ENCODE data around the gene ATP2B2. TPM values are rescaled to one million over a fixed set of nuclear protein-coding genes. Genes with fewer than 3 reads are reported as not detected.

ATP2B2 gene
- total and polyA plus RNA-seq, 9 of the 15 experiments (the other 6 are each of a cell fraction or from before 2014, with no cell fraction given), result 0.06 TPM; not detected in 8

GRCh38 chr3:10348404-10348721, 157.0 kb downstream of the ATP2B2 start (continued):
- TF ChIP-seq ZNF592 (IDR thresholded peaks at IDR 0.05) (no peak), TCF15 (CRISPR knock-in tag; IDR thresholded peaks at IDR 0.05) (no peak), KLF16 (IDR thresholded peaks at IDR 0.05) (no peak), ZNF316 (IDR thresholded peaks at IDR 0.05) (no peak), SFPQ (IDR thresholded peaks at IDR 0.05; ENCODE audit: low read depth, low read length) (no peak), COPS2 (conservative IDR thresholded peaks at IDR 0.05) (no peak), ERF (CRISPR knock-in tag; IDR thresholded peaks at IDR 0.05) (no peak), HMBOX1 (IDR thresholded peaks at IDR 0.05) (no peak), HDAC8 (tag; IDR thresholded peaks at IDR 0.05) (no peak)
